Large intestine (tissue), 3 donors: Measurements from ENCODE around the gene G6PC3. TPM values are rescaled to one million over a fixed set of nuclear protein-coding genes. Genes with fewer than 3 reads are reported as not detected.
"Not testable (repeated sequence)": the region's sequence is repeated elsewhere in the genome, so short reads cannot be mapped to it uniquely, and the experiment has no call there.

Experiments
- DNase-seq, 2 donors: peaks; one replicate each; pipeline versions ENCODE4 v3.0.0 to v3.0.0-alpha.2; 2013
- H3K27ac ChIP-seq: one replicate; pipeline ENCODE4 v1.5.1; 2013; ENCODE audit warnings: low read length
- H3K27me3 ChIP-seq: 2 replicates; pipeline ENCODE4 v1.6.1; 2013; ENCODE audit warnings: low read length; ENCODE audit not compliant: control insufficient read depth, insufficient read depth
- H3K36me3 ChIP-seq: 2 replicates; pipeline ENCODE4 v1.6.1; 2013; ENCODE audit warnings: low read length; ENCODE audit not compliant: control insufficient read depth, insufficient read depth
- H3K4me1 ChIP-seq: one replicate; pipeline ENCODE4 v1.6.1; 2013; ENCODE audit warnings: low read length; ENCODE audit not compliant: control insufficient read depth, insufficient read depth
- H3K4me3 ChIP-seq: one replicate; pipeline ENCODE4 v1.5.1; 2013; ENCODE audit warnings: low read length
- H3K9me3 ChIP-seq: one replicate; pipeline ENCODE4 v1.6.1; 2013; ENCODE audit warnings: mild to moderate bottlenecking, low read depth, low read length, moderate library complexity; ENCODE audit not compliant: control insufficient read depth
- WGBS: methylation state at CpG from one replicate; pipeline ENCODE4 v1.1.5; 2013; ENCODE audit warnings: low lambda C conversion rate; ENCODE audit not compliant: insufficient coverage; 5-methylcytosine and 5-hydroxymethylcytosine counted together
- polyA plus RNA-seq: library from polyadenylated mRNA; unstranded; fragments of 120-200 nt; gene quantifications from one replicate; pipeline ENCODE4 v1.2.1, GENCODE V29; 2013

G6PC3 gene
- polyA plus RNA-seq, 1 donor: 57.5 TPM

- WGBS: no CpG with 5 or more reads among the region's 21 CpGs
- no peak overlapping the region for H3K27ac ChIP-seq
- H3K4me1 ChIP-seq: peaks cover 31% of the 10 kb centered on the region
- DNase-seq: no peak
- H3K4me3 ChIP-seq: no peak overlapping the region
- H3K27me3 ChIP-seq: no peaks in the 10 kb centered on the region
- peaks cover 40% of the 10 kb centered on the region for H3K36me3 ChIP-seq
- no peaks in the 10 kb centered on the region for H3K9me3 ChIP-seq
Observed at GRCh38 chr17:44093231-44093900, 22.8 kb downstream of the G6PC3 start.

GRCh38 chr17:44094701-44095387 is 24.3 kb downstream of the G6PC3 start:
- Histone ChIP-seq H3K27ac (peak overlapping the region; percentile 92), H3K27me3 (no peaks in the 10 kb centered on the region), H3K9me3 (no peaks in the 10 kb centered on the region), H3K36me3 (peaks cover 37% of the 10 kb centered on the region), H3K4me3 (no peak overlapping the region), H3K4me1 (peaks cover 31% of the 10 kb centered on the region)
- DNase-seq: no peak
- WGBS: no CpG with 5 or more reads among the region's 8 CpGs

GRCh38 chr17:44095388-44095646 is 24.8 kb downstream of the G6PC3 start:
- Histone ChIP-seq H3K27ac (peak overlapping the region; percentile 92), H3K4me1 (peaks cover 31% of the 10 kb centered on the region), H3K27me3 (no peaks in the 10 kb centered on the region), H3K36me3 (peaks cover 37% of the 10 kb centered on the region), H3K9me3 (no peaks in the 10 kb centered on the region), H3K4me3 (no peak overlapping the region)
- no CpG with 5 or more reads among the region's 2 CpGs for WGBS
- DNase-seq: no peak

GRCh38 chr17:44095647-44096496 is 25.3 kb downstream of the G6PC3 start:
- no CpG with 5 or more reads among the region's 12 CpGs for WGBS
- H3K27me3 ChIP-seq: no peaks in the 10 kb centered on the region
- H3K4me1 ChIP-seq: peaks cover 31% of the 10 kb centered on the region
- peak overlapping the region; percentile 36 for H3K4me3 ChIP-seq
- H3K9me3 ChIP-seq: no peaks in the 10 kb centered on the region
- peaks cover 36% of the 10 kb centered on the region for H3K36me3 ChIP-seq
- H3K27ac ChIP-seq: peak overlapping the region; percentile 92
- DNase-seq: peak; percentile 91 to 95

GRCh38 chr17:44097110-44097958 is 26.8 kb downstream of the G6PC3 start:
- peaks cover 24% of the 10 kb centered on the region for H3K36me3 ChIP-seq
- H3K27me3 ChIP-seq: no peaks in the 10 kb centered on the region
- peaks cover 31% of the 10 kb centered on the region for H3K4me1 ChIP-seq
- peak overlapping the region; percentile 32 for H3K27ac ChIP-seq
- H3K4me3 ChIP-seq: no peak overlapping the region
- no peak for DNase-seq
- no peaks in the 10 kb centered on the region for H3K9me3 ChIP-seq
- WGBS: no CpG with 5 or more reads among the region's 13 CpGs

GRCh38 chr17:44101858-44102257 is 31.3 kb downstream of the G6PC3 start:
- H3K27ac ChIP-seq, DNase-seq, H3K9me3 ChIP-seq, H3K27me3 ChIP-seq, H3K4me3 ChIP-seq: not testable (repeated sequence)
- no CpG with 5 or more reads among the region's 6 CpGs for WGBS
- peaks cover 25% of the 10 kb centered on the region for H3K36me3 ChIP-seq
- H3K4me1 ChIP-seq: peaks cover 12% of the 10 kb centered on the region

GRCh38 chr17:44102849-44103622 is 32.5 kb downstream of the G6PC3 start:
- 100% methylated on average over 1 of the region's 16 CpGs for WGBS
- H3K4me3 ChIP-seq: no peak overlapping the region
- no peak overlapping the region for H3K27ac ChIP-seq
- peaks cover under 1% of the 10 kb centered on the region for H3K4me1 ChIP-seq
- no peaks in the 10 kb centered on the region for H3K9me3 ChIP-seq
- peaks cover 19% of the 10 kb centered on the region for H3K36me3 ChIP-seq
- no peak for DNase-seq
- no peaks in the 10 kb centered on the region for H3K27me3 ChIP-seq

- H3K36me3 ChIP-seq: peaks cover 23% of the 10 kb centered on the region
- H3K27me3 ChIP-seq: no peaks in the 10 kb centered on the region
- no peak for DNase-seq
- no peak overlapping the region for H3K4me3 ChIP-seq
- H3K27ac ChIP-seq: no peak overlapping the region
- WGBS: no CpG with 5 or more reads among the region's 3 CpGs
- H3K4me1 ChIP-seq: peaks cover 24% of the 10 kb centered on the region
- no peaks in the 10 kb centered on the region for H3K9me3 ChIP-seq
Observed at GRCh38 chr17:44105483-44105882, 34.9 kb downstream of the G6PC3 start.

GRCh38 chr17:44105941-44106340 is 35.4 kb downstream of the G6PC3 start:
- Histone ChIP-seq H3K36me3 (peaks cover 23% of the 10 kb centered on the region), H3K27ac (no peak overlapping the region), H3K27me3 (no peaks in the 10 kb centered on the region), H3K9me3 (no peaks in the 10 kb centered on the region), H3K4me3 (no peak overlapping the region), H3K4me1 (peaks cover 29% of the 10 kb centered on the region)
- DNase-seq: no peak
- no CpG with 5 or more reads among the region's 3 CpGs for whole genome bisulfite sequencing
